GM23248 (cell line): Measurements from ENCODE around the gene CARS1. TPM values are rescaled to one million over a fixed set of nuclear protein-coding genes. Genes with fewer than 3 reads are reported as not detected.

Experiments
- DNase-seq: peaks from one replicate; pipeline ENCODE4 v3.0.0-alpha.2; 2015
- H2AFZ ChIP-seq: fragments of 200-600 bp; sonication (generic); 2 replicates; pipeline ENCODE4 v1.6.1; 2016; ENCODE audit warnings: antibody characterized with exemption
- H3F3A ChIP-seq: fragments of 200-600 bp; sonication (generic); 2 replicates; pipeline ENCODE4 v1.6.1; 2016; ENCODE audit warnings: mild to moderate bottlenecking, antibody characterized with exemption, mixed run types; ENCODE audit not compliant: insufficient read depth
- H3K27ac ChIP-seq: fragments of 200-600 bp; sonication (generic); 2 replicates; pipeline ENCODE4 v1.5.1; 2016; ENCODE audit warnings: mild to moderate bottlenecking
- H3K27me3 ChIP-seq: fragments of 200-600 bp; sonication (generic); replicated peaks from 2 replicates; pipeline ENCODE4 v1.6.1; 2016; ENCODE audit warnings: mild to moderate bottlenecking; ENCODE audit not compliant: insufficient read depth
- H3K36me3 ChIP-seq: fragments of 200-600 bp; sonication (generic); 2 replicates; pipeline ENCODE4 v1.6.1; 2016; ENCODE audit warnings: low read depth, mild to moderate bottlenecking
- H3K4me1 ChIP-seq: fragments of 200-600 bp; sonication (generic); 2 replicates; pipeline ENCODE4 v1.6.1; 2016; ENCODE audit warnings: mild to moderate bottlenecking; ENCODE audit not compliant: insufficient read depth
- H3K4me2 ChIP-seq: fragments of 200-600 bp; sonication (generic); one replicate; pipeline ENCODE4 v1.6.1; 2016; ENCODE audit warnings: mild to moderate bottlenecking; ENCODE audit not compliant: unreplicated experiment
- H3K4me3 ChIP-seq: fragments of 200-600 bp; sonication (generic); 2 replicates; pipeline ENCODE4 v1.5.1; 2016; ENCODE audit warnings: mild to moderate bottlenecking
- H3K79me2 ChIP-seq: fragments of 200-600 bp; sonication (generic); 2 replicates; pipeline ENCODE4 v1.6.1; 2016; ENCODE audit warnings: mild to moderate bottlenecking; ENCODE audit not compliant: insufficient read depth
- H3K9ac ChIP-seq: fragments of 200-600 bp; sonication (generic); 2 replicates; pipeline ENCODE4 v1.6.1; 2016; ENCODE audit warnings: mild to moderate bottlenecking
- H3K9me2 ChIP-seq: fragments of 200-600 bp; sonication (generic); 2 replicates; pipeline ENCODE4 v1.6.1; 2016; ENCODE audit warnings: mixed run types, mild to moderate bottlenecking, moderate library complexity; ENCODE audit not compliant: insufficient read depth
- H3K9me3 ChIP-seq: fragments of 200-600 bp; sonication (generic); one replicate; pipeline ENCODE4 v1.6.1; 2017; ENCODE audit warnings: low read depth
- H4K20me1 ChIP-seq: fragments of 200-600 bp; sonication (generic); 2 replicates; pipeline ENCODE4 v1.6.0; 2016; ENCODE audit not compliant: insufficient read depth
- EZH2 ChIP-seq: fragments of 200-600 bp; sonication (generic); IDR thresholded peaks from 2 replicates; pipeline ENCODE4 v1.6.1; 2018; ENCODE audit warnings: antibody characterized with exemption, mild to moderate bottlenecking; ENCODE audit not compliant: insufficient read depth, poor library complexity, severe bottlenecking
- EZH2phosphoT487 ChIP-seq: fragments of 200-600 bp; sonication (generic); IDR thresholded peaks from 2 replicates; pipeline ENCODE4 v1.6.1; 2018; ENCODE audit warnings: antibody characterized with exemption, moderate library complexity, mild to moderate bottlenecking, low read depth; ENCODE audit not compliant: insufficient read depth
- WGBS, 2 experiments: methylation state at CpG; one replicate each; pipeline ENCODE4 v1.1.6; 2015 to 2017; ENCODE audit warnings: low lambda C conversion rate in 2 of 2, low coverage in 1 of 2; ENCODE audit errors: missing lambda C conversion rate in 2 of 2; 5-methylcytosine and 5-hydroxymethylcytosine counted together
- in situ Hi-C: fragments of 300-500 bp; cut with MboI; formaldehyde crosslinking; loops from 2 replicates; pipeline ENCODE4 v1.15.0; 2020
- polyA plus RNA-seq: library from polyadenylated mRNA; unstranded; fragments of >200 nt; fragmentation: Nextera tagmentation; extraction: Ambion mirVana; gene quantifications from 2 replicates; pipeline ENCODE4 v1.2.1, GENCODE V29; 2016
- total RNA-seq: library from RNA; depleted of rRNA; stranded (reverse); fragments of >200 nt; shearing (Covaris generic); gene quantifications from 2 replicates; pipeline ENCODE4 v1.2.3, GENCODE V29; 2014

CARS1 gene
- total and polyA plus RNA-seq, 2 experiments from 2014 or later = 111 to 115 TPM

GRCh38 chr11:2963112-2963754 lies 94.0 kb downstream of the CARS1 start:
- Histone ChIP-seq H2AFZ (no peak overlapping the region), H3K9ac (no peak overlapping the region), H3F3A (no peaks in the 10 kb centered on the region), H3K27ac (no peak overlapping the region), H3K4me3 (no peak overlapping the region), H3K4me1 (no peaks in the 10 kb centered on the region), H3K9me2 (no peaks in the 10 kb centered on the region), H3K79me2 (peaks cover 62% of the 10 kb centered on the region), H4K20me1 (no peaks in the 10 kb centered on the region), H3K4me2 (no peak overlapping the region), H3K27me3 (no peaks in the 10 kb centered on the region), H3K36me3 (peaks cover 56% of the 10 kb centered on the region), H3K9me3 (no peaks in the 10 kb centered on the region)
- DNase-seq = no peak
- TF ChIP-seq EZH2phosphoT487 = no peak
- no peak for TF ChIP-seq EZH2
- in situ Hi-C loops = no loop called here
- 89 to 93% methylated on average over 7 of the region's 7 CpGs for WGBS, 2 experiments

- H3K9ac ChIP-seq = no peak overlapping the region
- in situ Hi-C loops = no loop called here
- H3F3A ChIP-seq = no peaks in the 10 kb centered on the region
- peaks cover 59% of the 10 kb centered on the region for H3K36me3 ChIP-seq
- no peak overlapping the region for H3K4me3 ChIP-seq
- no peaks in the 10 kb centered on the region for H3K4me1 ChIP-seq
- TF ChIP-seq EZH2 (no peak), EZH2phosphoT487 (no peak)
- H4K20me1 ChIP-seq = no peaks in the 10 kb centered on the region
- DNase-seq = no peak
- H3K9me3 ChIP-seq = no peaks in the 10 kb centered on the region
- H3K79me2 ChIP-seq = peaks cover 54% of the 10 kb centered on the region
- H3K27ac ChIP-seq = no peak overlapping the region
- WGBS, 2 experiments = 90 to 95% methylated on average over 5 of the region's 5 CpGs
- H3K27me3 ChIP-seq = no peaks in the 10 kb centered on the region
- H3K9me2 ChIP-seq = no peaks in the 10 kb centered on the region
- no peak overlapping the region for H3K4me2 ChIP-seq
- no peak overlapping the region for H2AFZ ChIP-seq
These were observed 96.1 kb downstream of the CARS1 start for GRCh38 chr11:2961080-2961479.

GRCh38 chr11:2960139-2960538 lies 97.1 kb downstream of the CARS1 start:
- WGBS, 2 experiments = 95 to 98% methylated on average over 7 of the region's 7 CpGs
- TF ChIP-seq EZH2 (no peak), EZH2phosphoT487 (no peak)

GRCh38 chr11:2958251-2958650 lies 99.0 kb downstream of the CARS1 start:
- TF ChIP-seq EZH2phosphoT487 (no peak), EZH2 (no peak)
- H3K4me1 ChIP-seq = no peaks in the 10 kb centered on the region
- H3K27me3 ChIP-seq = no peaks in the 10 kb centered on the region
- H3K9ac ChIP-seq = no peak overlapping the region
- peaks cover 9% of the 10 kb centered on the region for H3F3A ChIP-seq
- no peaks in the 10 kb centered on the region for H3K9me2 ChIP-seq
- 57 to 64% methylated on average over 3 of the region's 3 CpGs for WGBS, 2 experiments
- H3K9me3 ChIP-seq = no peaks in the 10 kb centered on the region
- no peaks in the 10 kb centered on the region for H4K20me1 ChIP-seq
- H2AFZ ChIP-seq = no peak overlapping the region
- H3K27ac ChIP-seq = no peak overlapping the region
- H3K4me2 ChIP-seq = no peak overlapping the region
- peaks cover 53% of the 10 kb centered on the region for H3K36me3 ChIP-seq
- no peak for DNase-seq
- no peak overlapping the region for H3K4me3 ChIP-seq
- peaks cover 39% of the 10 kb centered on the region for H3K79me2 ChIP-seq
- in situ Hi-C loops = no loop called here

More at GRCh38 chr11:2960139-2960538, 97.1 kb downstream of the CARS1 start:
- peaks cover 58% of the 10 kb centered on the region for H3K36me3 ChIP-seq
- no peaks in the 10 kb centered on the region for H4K20me1 ChIP-seq
- H3K4me1 ChIP-seq = no peaks in the 10 kb centered on the region
- H3K79me2 ChIP-seq = peaks cover 44% of the 10 kb centered on the region
- no peaks in the 10 kb centered on the region for H3F3A ChIP-seq
- H2AFZ ChIP-seq = no peak overlapping the region
- no peaks in the 10 kb centered on the region for H3K9me3 ChIP-seq
- H3K4me3 ChIP-seq = no peak overlapping the region
- H3K27me3 ChIP-seq = no peaks in the 10 kb centered on the region
- no peak overlapping the region for H3K9ac ChIP-seq
- no peaks in the 10 kb centered on the region for H3K9me2 ChIP-seq
- no peak for DNase-seq
- H3K27ac ChIP-seq = no peak overlapping the region
- in situ Hi-C loops = no loop called here
- H3K4me2 ChIP-seq = no peak overlapping the region
